GM21717 (cell line): ENCODE results near the gene TCEA2.

Source experiments
- ATAC-seq: cut with Tn5 transposase; IDR thresholded peaks from one replicate; pipeline ENCODE4 v1.9.1; 2021; ENCODE audit warnings: mild to moderate bottlenecking, moderate library complexity; ENCODE audit not compliant: unreplicated experiment

TCEA2 gene

GRCh38 chr20:64119301-64119680 lies 56.3 kb downstream of the TCEA2 start:
- no peak for ATAC-seq

- no peak for ATAC-seq
These were observed 56.8 kb downstream of the TCEA2 start for GRCh38 chr20:64119681-64120341.

GRCh38 chr20:64121586-64121985 lies 58.6 kb downstream of the TCEA2 start:
- no peak for ATAC-seq
